Erythroblast (primary cell): Measurements from ENCODE around the gene TAF5L.

Experiments used
- DNase-seq, 2 experiments: peaks; one replicate each; lab custom pipeline; 2025; lab: John Stamatoyannopoulos, UW
- GATA1 ChIP-seq: IDR thresholded peaks from 2 replicates; pipeline ENCODE4 v1.6.1; 2011; ENCODE audit warnings: low read depth, mild to moderate bottlenecking, control low read depth, low read length, moderate library complexity
- POLR2A ChIP-seq: IDR thresholded peaks from 2 replicates; pipeline ENCODE4 v1.6.1; 2011; ENCODE audit warnings: mild to moderate bottlenecking, low read length

Gene TAF5L

DNA sequence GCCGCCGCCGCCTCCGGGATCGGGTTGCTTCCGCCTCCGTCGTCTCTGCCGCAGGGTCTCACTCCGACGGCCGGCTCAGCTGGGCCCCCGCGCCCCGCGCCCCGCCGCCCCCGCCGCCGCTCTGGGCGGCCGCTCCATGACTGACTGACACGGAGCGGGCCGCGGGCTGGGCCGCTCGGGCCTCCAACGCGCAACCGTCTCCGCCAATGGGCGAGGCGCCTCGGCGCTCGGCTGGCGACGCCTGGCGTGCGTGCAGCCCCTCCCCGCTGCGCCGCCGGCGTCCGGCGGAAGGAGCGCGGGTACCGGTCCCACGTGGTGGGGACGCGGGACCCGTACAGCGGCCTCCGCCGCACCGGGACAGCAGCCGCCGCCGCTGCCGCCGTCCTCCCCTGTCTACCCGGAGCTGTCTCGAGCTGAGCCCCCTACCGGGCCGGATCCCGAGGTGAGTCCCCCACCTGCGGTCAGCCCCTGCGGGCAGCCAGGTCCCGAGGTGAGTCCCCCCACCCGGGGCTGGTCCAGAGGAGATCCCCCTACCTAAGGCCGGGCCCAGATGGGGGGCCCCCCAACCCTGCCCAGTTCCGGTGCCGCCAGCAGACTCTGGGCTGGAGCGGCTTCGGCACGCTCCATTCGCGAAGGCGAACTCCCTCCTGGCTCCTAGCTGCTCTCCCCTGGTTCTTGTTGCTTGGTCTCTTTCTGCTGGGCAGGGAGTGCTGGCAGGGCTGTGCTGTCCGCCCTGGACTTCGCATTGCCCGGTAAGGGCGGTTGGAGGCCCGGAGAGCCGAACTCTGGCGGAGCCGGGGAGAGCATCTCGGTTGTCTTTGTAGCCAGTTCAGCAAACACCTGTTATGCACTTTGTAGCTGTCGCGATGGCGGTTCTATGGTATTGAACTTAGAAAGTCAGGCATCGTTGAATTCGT, at the start of gene TAF5L, which contains the start of gene URB2:
TAF5L (minus strand) TSS at position 208 of the 917 bp plus-strand sequence. CDS start 11,640 bp downstream, outside the sequence.
URB2 (plus strand) TSS at position 333 of the 917 bp plus-strand sequence. CDS start 1,387 bp downstream, outside the sequence.
- TF ChIP-seq GATA1 = no peak
- peak; percentile 62 for TF ChIP-seq POLR2A
- DNase-seq = peak; percentile 93 to 95

DNA sequence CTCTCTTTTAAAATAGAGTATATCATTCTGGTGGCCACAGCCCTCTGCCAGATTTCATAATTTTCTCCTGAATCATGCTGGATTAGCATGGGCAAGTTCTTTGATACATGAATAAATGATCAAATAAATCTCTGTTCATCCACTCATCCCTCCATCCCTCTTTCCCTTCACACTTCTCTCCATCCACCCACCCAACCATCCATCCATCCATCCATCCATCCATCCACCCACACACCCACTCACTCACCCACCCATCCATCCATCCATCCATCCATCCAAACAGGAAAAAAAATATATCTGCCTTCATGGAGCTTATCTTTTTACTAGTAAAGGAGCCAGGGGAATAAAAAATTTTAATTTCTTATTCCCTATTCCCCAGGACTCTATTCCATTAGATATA, 49.5 kb upstream of the TAF5L start:
- TF ChIP-seq POLR2A (no peak), GATA1 (no peak)
- no peak for DNase-seq

DNA sequence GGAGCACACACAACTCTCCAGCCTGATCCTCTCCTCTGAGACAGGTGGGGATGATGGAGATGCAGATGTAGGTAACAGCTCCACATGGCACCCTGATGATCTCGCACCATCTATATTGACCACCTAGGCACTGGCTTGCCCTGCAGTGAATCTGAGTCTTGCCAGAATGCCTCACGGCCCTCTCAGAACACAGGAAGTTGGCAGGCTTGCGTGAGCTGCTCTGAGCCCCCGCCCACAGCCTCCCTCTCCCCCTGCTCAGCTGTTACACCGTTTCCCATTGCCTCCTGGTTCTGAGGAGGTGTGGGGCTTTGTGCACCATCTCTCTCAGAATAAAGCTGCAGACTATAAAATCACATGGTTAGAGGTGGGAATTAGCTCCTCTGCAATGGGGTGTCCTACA, 48.1 kb upstream of the TAF5L start:
- no peak for DNase-seq
- TF ChIP-seq POLR2A = no peak
- no peak for TF ChIP-seq GATA1

- no peak for TF ChIP-seq GATA1
- no peak for TF ChIP-seq POLR2A
Measured at GRCh38 chr1:229672246-229672645, 46.3 kb upstream of the TAF5L start.

DNA sequence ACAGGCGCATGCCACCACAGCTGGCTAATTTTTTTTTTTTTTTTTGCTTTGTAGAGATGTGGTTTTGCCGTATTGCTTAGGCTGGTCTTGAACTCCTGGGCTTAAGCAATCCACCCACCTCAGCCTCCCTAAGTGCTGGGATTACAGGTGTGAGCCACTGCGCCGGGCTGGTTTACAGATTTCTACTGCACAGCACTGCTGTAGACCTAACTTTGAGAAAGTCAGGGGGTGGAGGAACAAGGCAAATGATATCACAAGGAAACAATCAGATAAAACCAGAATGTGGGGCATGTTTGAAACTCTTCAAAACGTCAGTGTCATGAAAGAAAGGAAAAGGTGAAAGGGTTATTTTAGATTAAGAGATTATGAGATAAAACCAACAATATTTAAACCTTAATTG, 45.4 kb upstream of the TAF5L start:
- no peak for DNase-seq
- no peak for TF ChIP-seq GATA1
- TF ChIP-seq POLR2A = no peak

More at GRCh38 chr1:229672246-229672645, 46.3 kb upstream of the TAF5L start:
- DNase-seq = no peak

- DNase-seq = no peak
- TF ChIP-seq GATA1 (no peak), POLR2A (no peak)
Measured at GRCh38 chr1:229669333-229669732, 43.4 kb upstream of the TAF5L start.

- no peak for DNase-seq
Measured at GRCh38 chr1:229666585-229666984, 40.7 kb upstream of the TAF5L start.

DNA sequence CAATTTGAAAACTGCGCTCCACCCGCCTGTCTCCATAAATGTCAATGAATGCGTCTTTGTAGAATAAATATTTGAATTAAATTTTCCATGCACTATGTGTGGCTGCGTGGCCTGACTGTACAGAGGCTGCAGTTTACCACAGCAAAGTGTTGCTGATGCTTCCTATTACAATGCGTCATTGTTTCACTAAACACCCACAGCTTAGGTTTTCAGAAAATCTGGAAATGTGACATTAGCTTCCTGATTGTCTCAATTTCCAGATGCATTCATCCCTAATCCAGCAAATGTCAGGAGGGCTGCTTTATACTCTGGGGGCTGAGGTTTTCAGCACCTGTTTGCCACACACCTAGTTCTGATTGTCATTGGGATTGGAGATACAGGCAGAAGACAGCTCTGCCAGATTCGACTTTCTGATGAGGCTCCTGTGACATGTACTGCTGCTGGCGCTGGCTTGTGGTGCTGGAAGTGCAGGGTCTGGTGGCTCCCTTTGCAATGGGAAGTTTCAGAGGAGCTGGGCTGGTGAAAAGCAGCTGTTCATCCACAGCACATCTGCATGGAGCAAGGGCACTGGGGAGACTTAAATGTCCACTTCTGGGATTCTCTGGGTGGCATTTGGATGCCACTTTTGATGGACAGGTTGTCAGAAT, 40.1 kb upstream of the TAF5L start:
- no peak for DNase-seq
- TF ChIP-seq POLR2A = no peak
- TF ChIP-seq GATA1 = no peak

More at GRCh38 chr1:229666585-229666984, 40.7 kb upstream of the TAF5L start:
- TF ChIP-seq POLR2A (no peak), GATA1 (no peak)

- DNase-seq = peak in 1 of 2 experiments; percentile 13
Measured at GRCh38 chr1:229664133-229664689, 38.3 kb upstream of the TAF5L start.

GRCh38 chr1:229661897-229662296, 36.0 kb upstream of the TAF5L start:
- no peak for DNase-seq
- TF ChIP-seq POLR2A (no peak), GATA1 (no peak)

More at GRCh38 chr1:229664133-229664689, 38.3 kb upstream of the TAF5L start:
- no peak for TF ChIP-seq POLR2A
- TF ChIP-seq GATA1 = no peak

DNA sequence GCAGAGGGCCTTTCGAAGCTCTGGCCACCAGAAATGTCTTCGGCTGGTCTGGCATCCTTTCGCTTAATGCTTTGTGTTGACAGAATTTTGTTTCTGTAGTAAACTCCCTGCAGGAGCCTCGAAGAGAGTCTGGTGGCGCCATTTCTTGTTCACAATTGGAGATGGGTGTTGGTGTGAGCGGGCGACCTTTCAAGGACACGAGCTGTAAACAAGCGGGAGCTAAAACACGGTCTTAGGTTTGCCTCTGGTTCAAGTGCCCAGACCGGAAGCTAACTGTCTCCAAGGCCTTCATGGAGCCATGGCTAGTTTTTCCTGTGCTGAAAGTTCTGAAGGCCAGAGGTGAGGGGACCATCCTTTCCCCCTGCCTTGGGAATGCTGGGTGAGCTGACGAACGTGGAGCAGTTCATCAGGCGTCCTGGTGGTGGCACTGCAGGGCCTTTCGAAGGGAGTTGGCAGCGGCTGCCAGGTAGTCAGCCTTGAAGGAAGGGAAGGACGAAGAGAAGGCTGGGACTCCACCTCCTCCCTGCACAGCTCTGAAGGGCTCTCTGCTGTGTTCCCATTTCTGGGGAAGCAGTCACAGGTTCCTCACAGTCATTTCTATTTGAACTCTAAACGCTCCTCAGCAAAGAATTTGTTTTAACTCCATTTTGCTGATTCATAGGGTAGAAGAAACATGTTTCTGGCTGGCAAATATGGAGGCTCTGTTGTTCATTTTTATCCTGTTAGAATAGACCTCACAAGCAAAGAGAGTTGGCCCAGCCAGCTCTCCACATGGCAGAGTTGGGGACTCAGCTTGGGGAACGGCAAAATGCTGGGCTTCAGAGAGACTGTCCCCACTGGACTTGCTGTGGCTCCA, 35.3 kb upstream of the TAF5L start:
- no peak for TF ChIP-seq GATA1
- no peak for TF ChIP-seq POLR2A
- peak; percentile 67 to 82 for DNase-seq

DNA sequence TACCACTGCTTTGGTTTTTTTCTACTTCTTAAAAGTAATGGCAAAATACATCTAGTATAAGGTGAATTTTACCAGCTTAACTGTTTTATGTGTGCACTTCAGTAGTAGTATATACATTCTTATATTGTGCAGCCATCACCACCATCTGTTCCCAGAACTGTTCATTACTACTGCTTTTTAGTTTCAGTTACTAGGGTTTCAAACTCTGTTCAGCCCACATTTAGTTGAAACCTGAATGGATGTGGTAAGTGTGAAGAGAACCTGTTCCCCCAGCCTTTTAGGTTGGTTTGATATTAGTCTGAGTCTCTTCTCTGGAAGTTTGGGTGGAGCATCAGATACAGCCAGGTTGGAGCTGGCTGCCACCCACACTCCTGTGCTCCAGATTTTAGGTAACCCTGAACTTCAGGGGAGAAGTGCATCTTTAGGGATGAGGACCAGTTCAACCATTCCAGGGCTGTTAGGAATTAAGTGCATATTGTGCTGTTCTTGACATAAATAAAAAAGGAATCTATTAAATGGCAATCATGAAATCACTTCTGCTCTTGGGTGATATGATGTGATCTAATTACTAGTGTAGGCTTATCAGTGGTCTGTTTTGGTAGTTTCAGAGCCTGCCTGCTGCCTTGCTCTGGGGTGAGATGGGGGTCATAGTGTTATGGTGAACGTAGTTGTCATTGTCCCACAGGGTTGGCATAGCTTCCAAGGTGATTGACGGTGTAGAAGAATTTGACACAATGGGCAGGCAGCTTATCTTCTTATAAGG, 32.3 kb upstream of the TAF5L start:
- no peak for TF ChIP-seq POLR2A
- no peak for TF ChIP-seq GATA1

More for the DNA sequence above, 32.3 kb upstream of the TAF5L start:
- DNase-seq = no peak
